Measurements from ENCODE around the gene OGN. TPM values are rescaled to one million over a fixed set of nuclear protein-coding genes. Genes with fewer than 3 reads are reported as not detected.
"Not testable (repeated sequence)": the region's sequence is repeated elsewhere in the genome, so short reads cannot be mapped to it uniquely, and the experiment has no call there.

Gene OGN
- total RNA-seq, result 9.4 TPM
- long read RNA-seq, partial matches to known transcripts, result 1 of 7 reads
- long read RNA-seq, other reads (novel, unspliced or antisense), result 3 of 7 reads

- no peak for DNase-seq (ENCODE audit: low spot score)
Observed at GRCh38 chr9:92404042-92404836, at the start of gene OGN. Gene OGN, minus strand, starts transcription at chr9:92404578. Its CDS starts 1,171 bp downstream, at chr9:92403407.

GRCh38 chr9:92446536-92446935, 42.2 kb upstream of the OGN start:
- no peak for DNase-seq (ENCODE audit: low spot score)

- no peak for DNase-seq (ENCODE audit: low spot score)
Observed at GRCh38 chr9:92444841-92445240, 40.5 kb upstream of the OGN start.

GRCh38 chr9:92440751-92441046, 36.3 kb upstream of the OGN start:
- DNase-seq (ENCODE audit: low spot score), result no peak

GRCh38 chr9:92439921-92440750, 35.8 kb upstream of the OGN start:
- no peak for DNase-seq (ENCODE audit: low spot score)

- no peak for DNase-seq (ENCODE audit: low spot score)
Observed at GRCh38 chr9:92438900-92439526, 34.6 kb upstream of the OGN start.

GRCh38 chr9:92435263-92435662, 30.9 kb upstream of the OGN start:
- no peak for DNase-seq (ENCODE audit: low spot score)

- no peak for DNase-seq (ENCODE audit: low spot score)
Observed at GRCh38 chr9:92432972-92433548, 28.7 kb upstream of the OGN start.

GRCh38 chr9:92432350-92432749, 28.0 kb upstream of the OGN start:
- no peak for DNase-seq (ENCODE audit: low spot score)

- DNase-seq (ENCODE audit: low spot score), result no peak
Observed at GRCh38 chr9:92429836-92430235, 25.5 kb upstream of the OGN start.

- no peak for DNase-seq (ENCODE audit: low spot score)
Observed at GRCh38 chr9:92426501-92427145, 22.2 kb upstream of the OGN start.

GRCh38 chr9:92425474-92425873, 21.1 kb upstream of the OGN start:
- no peak for DNase-seq (ENCODE audit: low spot score)

- no peak for DNase-seq (ENCODE audit: low spot score)
Observed at GRCh38 chr9:92424340-92424739, 20.0 kb upstream of the OGN start, which contains the start of gene OMD. Gene OMD, minus strand, starts transcription at chr9:92424471. Its CDS starts 6,913 bp downstream, at chr9:92417558.

- DNase-seq (ENCODE audit: low spot score), result no peak
Observed at GRCh38 chr9:92423612-92424011, 19.2 kb upstream of the OGN start.

- no peak for DNase-seq (ENCODE audit: low spot score)
Observed at GRCh38 chr9:92422611-92423338, 18.4 kb upstream of the OGN start.

GRCh38 chr9:92414566-92414965, 10.2 kb upstream of the OGN start:
- no peak for DNase-seq (ENCODE audit: low spot score)

GRCh38 chr9:92411157-92411556, 6.8 kb upstream of the OGN start:
- DNase-seq (ENCODE audit: low spot score), result not testable (repeated sequence)

- DNase-seq (ENCODE audit: low spot score), result no peak
Observed at GRCh38 chr9:92408747-92409478, 4.5 kb upstream of the OGN start.

- no peak for DNase-seq (ENCODE audit: low spot score)
Observed at GRCh38 chr9:92407818-92408217, 3.4 kb upstream of the OGN start.

GRCh38 chr9:92406477-92406876, 2.1 kb upstream of the OGN start:
- DNase-seq (ENCODE audit: low spot score), result no peak

Data from mesenteric fat pad (tissue), 1 donor.